Ramos (cell line): ENCODE data around the gene TCOF1.
"Not testable (repeated sequence)": the region's sequence is repeated elsewhere in the genome, so short reads cannot be mapped to it uniquely, and the experiment has no call there.

Experiments used
- in situ Hi-C: fragments of 300-500 bp; cut with MboI; formaldehyde crosslinking; loops from one replicate; pipeline ENCODE4 v1.14.3; 2022; ENCODE audit warnings: low sequenced_read_pairs; ENCODE audit not compliant: unreplicated experiment

Gene TCOF1

DNA sequence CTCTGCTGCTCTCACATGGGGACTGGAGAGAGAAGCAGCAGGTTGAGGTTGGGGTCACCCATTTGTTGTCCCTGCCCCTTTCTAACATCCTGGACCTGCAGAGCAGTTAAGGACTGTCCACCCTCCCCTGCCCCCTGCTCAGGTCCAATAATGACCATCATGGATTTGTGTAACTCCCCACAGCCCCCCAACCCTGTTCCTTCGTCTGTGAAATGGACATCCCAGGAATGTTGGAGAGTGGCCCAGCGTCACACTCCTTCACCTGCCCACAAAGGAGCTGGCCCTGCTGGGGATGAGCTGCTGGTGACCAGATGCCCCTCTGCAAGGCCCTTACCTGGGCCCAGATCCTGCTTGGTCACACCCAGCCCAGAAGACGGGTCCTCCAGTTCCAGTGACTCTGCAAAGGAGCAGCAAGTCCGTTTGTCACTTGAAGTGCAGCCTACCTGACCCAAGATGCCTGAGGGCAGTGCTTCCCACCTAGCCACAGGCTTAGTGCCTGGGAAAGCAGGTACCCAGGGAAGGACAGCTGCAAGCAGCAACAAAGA lies 44.8 kb downstream of the TCOF1 start:
- in situ Hi-C loops, result no loop called here

DNA sequence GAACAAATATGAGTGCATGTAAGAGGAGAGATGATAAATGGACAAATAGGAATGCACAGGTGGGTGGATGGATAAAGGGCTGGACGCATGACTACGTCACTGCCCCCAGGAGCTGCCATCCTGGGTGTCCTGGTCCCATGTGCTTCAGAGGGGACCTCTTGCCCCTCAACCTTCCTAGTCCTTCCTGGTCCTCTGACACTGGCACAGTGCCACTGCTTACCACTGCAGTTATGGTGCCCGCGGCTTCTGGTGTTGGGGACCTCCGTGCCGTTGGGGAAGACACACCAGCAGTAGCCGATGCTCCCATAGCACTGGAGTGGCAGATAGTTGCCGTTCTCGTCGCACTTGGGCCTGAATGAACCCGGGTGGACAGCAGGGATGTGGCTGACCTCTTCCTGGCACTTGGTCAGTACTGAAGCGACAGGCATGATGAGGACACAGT lies 45.4 kb downstream of the TCOF1 start:
- in situ Hi-C loops, result no loop called here

DNA sequence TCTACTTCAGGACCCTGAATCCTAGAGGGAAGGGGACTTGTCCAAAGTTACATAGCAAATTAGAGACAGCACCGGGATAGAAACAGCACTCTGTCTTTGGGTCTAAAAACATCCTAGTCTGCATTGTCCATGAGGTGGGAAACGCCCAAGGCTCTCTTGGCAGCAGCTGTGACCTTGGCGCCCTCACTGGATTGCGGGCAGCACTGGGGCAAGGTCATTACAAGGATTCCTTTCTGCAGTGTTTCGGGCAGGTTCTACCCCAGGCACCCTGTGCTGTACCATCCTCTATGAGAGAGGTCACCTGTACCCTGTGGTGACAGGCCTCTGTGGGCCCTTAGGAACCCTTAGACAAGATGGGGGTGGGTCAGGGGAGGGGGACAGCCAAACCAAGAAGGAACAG lies 46.6 kb downstream of the TCOF1 start:
- in situ Hi-C loops, result no loop called here

DNA sequence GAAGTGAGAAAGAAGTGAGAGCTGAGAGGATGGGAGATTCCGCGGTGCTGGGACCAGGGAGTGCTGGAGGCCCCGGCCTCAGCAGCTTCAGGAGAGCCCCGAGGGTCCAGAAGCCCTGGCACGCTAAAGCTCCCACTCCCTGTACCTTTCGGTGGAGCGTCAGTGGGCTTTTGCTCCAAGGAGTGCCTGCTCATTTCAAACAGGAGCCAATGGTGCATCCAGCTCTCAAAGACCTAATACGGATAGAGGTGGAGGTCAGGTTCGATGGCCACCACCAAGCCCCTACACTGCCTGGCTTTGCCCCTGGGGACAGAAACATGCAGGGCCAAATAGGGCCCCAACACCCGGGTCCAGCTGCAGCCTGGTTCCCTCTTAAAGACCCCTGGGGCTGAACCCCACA lies 47.0 kb downstream of the TCOF1 start:
- in situ Hi-C loops, result no loop called here

DNA sequence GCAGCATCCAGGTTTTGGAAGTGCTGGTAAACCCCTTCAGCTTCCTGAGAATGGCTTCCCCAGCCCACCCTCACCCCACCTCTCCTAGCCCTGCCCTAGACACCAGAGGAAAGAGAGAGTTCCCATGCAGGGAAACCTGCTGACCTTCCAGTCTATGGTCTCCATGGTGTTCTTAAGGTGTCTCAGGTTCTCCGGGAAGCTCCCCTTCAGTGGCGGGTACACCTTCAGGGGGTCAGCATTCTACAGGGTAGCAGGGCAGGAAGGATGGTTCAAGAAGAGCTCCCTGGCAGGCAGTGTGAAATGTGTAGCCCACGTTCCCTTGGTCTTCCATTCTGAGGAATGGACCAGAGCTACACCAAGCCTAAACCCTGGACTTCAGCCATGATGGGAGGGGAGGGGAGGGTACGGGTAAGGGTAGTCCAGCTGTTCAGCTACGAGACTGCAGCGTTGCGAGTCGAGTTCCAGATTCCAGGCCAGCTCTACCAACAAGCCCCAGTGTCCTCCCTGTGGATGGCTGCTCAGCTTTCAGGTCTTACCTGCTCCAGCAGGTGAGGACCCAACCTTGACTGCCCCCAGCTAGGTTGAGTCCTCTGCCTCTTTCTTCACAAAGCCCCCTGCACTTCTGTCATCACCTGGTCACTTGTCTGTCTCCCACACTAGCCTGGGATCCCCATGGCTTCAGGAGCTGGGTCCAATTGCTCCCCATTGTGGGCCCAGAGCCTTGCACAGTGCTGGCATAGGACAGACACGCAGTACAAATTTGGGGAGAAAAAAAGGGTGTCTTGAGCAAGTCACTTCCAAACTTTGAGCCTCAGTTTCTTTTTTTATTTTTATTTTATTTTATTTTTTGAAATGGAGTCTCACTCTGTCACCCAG lies 47.7 kb downstream of the TCOF1 start:
- in situ Hi-C loops, result no loop called here

DNA sequence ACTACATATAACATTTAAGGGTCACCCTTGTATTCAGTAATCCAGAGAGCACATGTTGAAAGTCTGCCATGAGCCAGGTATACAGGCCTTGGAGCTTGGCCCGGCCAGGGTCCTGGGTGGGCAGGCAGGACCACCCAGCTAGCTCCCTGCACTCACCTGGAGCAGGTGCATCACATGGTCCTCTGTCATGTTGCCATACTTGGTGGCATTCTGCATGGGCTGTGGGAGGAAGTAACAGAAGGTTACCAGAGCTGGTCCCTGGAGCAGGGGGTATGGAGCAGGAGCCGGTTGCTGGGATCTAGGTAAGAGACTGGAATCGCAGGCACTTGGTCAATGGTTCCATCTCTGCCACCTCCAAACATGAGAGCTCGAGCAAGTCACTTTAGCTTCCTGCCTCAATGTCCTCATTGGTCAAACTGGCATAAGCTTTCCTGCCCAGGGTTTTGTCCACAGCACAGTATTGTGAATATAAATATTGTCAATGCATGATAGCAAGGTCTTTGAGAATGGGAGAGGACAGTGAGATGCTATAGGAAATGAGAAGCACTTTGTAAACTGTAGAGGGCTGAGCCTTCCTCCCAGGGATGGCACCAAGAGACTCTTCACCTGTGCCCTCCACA lies 48.7 kb downstream of the TCOF1 start:
- in situ Hi-C loops, result no loop called here

DNA sequence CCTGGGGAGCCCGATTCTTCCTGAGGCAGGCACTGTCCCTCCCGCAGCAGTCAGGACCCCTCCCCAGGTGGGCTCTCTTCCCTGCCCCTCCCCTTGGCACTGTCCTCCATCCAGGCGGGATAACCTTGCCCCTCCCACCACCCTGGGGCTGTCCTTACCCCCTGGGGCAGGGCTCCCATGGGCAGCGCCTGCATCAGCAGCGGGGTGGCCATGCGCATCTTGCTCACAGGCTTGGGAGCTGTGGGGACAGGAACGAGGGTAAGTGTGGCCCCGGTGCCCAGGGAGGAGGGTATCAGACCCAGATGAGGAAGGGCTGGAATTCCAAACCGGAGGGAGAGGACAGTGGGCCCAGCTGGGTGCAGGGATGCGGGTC lies 49.2 kb downstream of the TCOF1 start:
- in situ Hi-C loops, result no loop called here

DNA sequence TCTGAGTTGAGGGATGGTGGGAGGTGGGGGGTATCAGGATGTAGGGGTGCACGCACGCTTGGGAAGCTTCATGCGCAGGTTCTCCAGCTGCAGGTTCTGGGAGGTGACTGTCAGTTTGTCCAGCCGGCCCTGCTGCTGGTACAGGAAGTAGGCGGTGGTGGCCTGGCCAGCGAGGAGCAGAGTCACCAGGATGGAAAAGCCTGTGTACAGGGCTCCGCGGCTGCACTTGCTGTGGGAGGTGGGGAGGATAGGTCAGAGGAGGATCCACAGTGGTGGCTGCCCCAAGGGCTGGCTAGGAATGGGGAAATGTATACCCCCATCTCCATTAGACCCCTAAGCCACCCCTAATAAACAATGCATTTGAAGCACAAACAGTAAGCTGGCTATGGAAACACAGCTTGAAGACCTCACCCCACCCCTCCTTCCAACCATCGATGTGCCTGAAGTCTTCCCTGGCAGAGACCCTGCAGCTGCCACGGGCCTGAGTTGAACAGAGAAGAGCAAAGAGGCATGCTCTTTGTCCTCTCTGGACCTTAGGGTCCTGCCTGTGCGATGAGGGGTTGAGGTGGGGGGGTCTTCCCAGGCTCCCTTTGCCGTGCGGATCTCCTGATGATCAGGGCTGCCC lies 49.7 kb downstream of the TCOF1 start:
- in situ Hi-C loops, result no loop called here

DNA sequence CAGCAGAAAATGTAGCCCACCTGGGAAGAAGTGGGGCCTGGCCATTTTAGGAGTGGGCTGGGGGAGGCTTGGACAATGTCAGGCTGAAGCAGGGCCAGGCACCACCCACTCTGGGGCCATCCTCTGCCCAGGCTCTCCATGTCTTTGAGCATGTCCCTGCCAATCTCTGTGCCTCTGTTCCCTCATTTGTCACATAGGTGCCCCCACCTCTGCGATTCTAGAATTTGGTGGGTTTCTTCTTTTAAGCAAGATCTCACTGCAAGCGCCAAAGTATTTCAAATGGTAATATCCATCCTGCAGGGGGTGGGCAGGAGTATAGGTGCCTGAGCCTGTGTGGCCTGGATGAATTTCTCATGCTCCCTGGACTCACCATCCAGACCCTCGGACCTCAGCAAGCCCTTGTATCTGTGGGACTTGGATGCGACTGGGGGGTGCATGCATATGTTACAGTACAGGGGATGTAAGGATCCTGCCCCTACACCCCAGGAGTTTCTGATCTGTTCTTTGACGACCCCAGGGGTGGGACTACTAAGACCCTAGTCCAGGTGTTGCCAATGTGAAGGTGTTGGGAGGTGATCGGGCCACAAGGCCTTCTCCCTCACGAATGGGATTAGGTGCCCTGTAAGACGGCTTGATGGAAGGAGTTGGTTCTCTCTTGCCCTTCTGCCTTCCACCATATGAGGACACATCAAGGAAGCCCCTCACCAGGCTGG lies 50.9 kb downstream of the TCOF1 start:
- in situ Hi-C loops, result no loop called here

DNA sequence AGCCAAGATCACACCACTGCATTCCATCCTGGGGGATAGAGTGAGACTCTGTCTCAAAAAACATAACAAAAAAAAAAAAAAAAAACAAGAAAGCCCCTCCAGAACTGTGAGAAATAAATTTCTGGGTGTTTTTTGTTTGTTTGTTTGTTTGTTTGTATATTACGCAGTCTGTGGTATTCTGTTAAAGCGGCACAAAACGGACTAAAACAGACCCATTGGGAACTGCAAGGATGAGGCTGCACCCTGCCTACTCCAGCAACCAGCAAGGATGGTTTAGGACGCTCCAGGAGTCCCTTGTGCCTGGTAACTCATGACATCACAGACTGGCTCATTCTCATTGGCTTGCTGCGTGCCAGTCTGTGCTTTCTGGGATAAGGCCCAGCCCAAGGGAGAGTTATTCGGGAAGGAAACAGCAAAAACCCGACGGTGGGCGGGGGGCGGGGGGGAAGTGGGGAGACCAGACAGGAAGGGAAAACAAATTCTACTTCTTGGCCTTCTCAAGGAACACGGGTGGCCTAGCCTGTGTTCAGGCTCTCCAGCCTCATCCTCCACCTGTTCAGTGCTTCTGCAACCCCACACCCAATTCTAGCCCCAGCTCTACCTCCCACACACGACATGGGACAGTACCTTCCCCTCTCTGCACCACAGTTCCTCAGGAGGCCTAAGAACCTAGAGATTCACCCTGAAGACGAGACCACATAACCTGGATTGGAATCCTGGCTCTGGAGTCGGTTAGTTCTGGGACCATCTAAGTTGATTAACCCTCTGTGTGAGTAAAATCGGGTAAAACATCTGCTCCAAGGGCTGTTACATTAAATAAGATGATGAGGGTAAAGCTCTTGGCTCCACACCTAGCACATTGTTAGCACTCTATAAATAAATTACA lies 52.4 kb downstream of the TCOF1 start:
- in situ Hi-C loops, result no loop called here

DNA sequence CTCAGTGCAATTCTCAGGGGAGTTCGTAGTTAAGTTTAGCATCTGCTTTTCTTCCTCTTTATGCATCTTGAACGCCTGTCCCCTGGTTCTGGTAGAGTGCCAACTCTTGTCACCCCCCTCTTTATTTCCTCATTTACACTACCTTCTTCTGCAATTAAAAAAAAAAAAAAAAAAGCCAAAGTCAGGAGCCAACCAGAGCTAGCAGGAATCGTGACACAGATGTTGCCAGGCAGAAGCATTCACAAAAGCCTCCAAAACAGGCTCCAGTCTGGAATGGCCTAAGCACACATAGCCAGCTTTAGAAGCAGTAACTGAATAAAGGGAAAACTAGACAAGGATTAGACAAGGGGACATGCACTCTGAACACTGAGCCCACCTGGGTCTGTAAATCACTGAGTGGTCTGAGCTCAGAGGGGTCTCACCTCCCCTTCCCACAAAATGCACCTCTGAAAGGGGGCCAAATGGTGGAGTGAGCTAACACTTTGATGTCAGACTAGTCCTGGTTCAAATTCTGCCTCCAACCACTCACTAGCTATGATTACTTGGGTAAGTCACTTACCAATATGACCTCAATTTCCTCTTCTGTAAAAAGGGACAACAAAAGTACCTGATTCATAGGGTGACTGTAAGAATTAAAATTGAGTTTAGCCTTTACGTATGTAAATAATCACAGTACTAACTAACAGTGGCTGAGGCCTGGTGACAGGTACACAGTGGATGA lies 53.2 kb downstream of the TCOF1 start:
- in situ Hi-C loops, result no loop called here

DNA sequence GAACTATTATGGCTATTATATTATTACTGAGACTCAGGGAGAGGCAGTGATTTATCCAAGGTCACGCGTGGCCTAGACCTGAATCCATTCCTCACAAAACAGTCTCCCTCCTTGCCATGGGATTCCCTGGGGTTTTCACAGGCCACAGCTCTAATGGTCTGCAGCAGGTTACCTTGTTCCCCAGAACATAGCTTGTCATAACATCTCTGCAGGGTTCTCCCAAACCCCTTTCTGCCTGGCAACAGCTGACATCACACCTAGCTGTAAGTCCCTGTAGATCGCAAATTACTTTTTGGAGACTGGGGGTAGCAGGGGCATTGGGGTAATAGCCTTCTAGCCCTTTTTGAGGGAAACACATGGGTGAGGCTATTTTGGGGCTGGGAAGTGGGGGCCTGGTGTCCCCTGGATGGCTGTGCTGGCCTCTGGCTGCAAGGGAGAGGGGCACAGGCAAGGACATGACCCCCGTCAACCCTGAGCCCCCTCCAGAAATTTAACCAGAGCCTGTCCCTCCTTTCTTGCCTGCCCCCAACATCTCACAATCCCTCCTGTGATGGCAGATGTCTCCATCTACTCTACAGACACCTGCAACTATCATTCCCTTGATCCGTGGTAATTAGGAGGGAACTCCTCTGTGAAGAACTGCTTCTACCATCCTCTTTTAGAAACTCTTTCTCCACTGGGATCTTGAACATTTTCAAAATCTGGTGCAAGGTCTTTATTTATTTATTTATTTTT lies 53.9 kb downstream of the TCOF1 start:
- in situ Hi-C loops, result no loop called here

DNA sequence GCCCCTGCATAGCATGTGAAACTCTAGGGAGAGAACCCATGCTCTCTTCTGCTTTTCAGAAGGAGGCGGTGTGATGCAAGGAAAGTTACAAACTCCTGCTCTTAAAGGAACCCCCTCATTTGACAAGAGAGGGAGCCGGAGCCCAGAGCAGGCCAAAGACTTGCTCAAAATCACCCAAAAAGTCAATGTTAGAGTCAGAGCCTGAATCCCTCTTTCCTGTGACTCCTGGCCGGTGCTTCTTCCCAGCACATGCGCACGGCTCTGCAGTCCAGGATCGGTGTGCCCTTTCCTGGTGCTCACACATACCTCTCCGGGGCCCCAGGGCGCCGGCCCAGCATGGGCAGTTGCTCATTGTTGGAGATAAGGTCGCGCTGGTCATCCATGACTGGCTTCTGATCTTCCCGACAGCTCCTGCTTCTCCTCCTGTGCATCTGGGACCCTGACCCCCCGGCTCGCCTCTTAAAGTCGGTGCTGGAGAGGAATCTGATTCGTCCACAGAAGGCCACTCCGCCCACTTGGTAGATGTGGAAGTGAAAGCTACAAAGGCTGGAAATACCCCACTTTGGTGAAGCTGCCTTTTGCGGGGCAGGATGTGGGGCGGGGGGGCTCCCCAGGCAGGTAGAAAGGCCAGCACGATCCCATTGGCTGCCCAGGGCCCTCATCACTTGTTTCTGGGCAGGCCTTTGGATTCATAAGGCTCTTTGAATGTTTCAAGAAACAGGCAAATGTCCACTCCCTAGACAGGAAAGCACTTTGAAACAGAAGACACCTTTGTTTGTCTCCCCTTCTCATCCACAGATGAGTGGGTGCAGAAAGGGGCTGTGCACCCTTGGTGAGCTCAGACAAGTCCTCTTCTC lies 55.0 kb downstream of the TCOF1 start, which contains the start of gene CD74:
Gene CD74, minus strand, starts transcription at position 592 of the 857 bp plus-strand sequence. Its CDS starts 161 bp downstream, at position 431.
- in situ Hi-C loops, result no loop called here

DNA sequence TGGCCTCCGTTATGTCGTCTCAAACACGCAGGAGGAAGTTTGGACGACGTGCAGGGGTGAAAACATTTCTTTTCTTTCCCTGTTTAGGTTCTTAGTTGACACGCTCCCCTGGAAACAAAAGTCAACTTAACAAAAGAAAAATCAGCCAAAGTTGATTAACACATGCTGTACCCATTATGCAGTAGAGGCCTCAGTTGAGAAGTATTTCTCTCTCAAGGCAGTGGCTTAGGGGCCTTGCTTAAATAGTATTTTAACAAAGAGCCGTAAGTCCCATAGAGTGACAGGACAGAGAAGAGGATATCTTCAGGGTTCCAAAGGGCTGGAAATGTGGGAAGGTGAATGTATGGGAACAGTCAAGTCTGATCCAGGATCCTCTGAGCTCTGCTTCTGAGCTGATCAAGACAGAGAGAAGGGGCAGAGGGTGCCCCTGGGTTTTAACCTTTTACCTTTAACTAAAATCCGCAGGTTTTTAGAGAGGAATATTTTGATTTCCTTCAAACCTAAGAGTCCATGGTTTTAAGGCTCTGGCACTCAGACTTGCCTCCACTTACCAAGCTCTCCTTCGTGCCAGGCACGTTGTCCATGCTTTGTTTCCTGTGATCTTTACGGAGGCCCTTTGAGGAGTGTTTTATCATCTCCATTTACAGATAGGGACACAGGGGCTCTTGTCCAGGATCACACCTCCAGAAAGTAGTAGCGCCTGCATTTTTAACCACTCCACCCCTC lies 55.8 kb downstream of the TCOF1 start:
- in situ Hi-C loops, result no loop called here

DNA sequence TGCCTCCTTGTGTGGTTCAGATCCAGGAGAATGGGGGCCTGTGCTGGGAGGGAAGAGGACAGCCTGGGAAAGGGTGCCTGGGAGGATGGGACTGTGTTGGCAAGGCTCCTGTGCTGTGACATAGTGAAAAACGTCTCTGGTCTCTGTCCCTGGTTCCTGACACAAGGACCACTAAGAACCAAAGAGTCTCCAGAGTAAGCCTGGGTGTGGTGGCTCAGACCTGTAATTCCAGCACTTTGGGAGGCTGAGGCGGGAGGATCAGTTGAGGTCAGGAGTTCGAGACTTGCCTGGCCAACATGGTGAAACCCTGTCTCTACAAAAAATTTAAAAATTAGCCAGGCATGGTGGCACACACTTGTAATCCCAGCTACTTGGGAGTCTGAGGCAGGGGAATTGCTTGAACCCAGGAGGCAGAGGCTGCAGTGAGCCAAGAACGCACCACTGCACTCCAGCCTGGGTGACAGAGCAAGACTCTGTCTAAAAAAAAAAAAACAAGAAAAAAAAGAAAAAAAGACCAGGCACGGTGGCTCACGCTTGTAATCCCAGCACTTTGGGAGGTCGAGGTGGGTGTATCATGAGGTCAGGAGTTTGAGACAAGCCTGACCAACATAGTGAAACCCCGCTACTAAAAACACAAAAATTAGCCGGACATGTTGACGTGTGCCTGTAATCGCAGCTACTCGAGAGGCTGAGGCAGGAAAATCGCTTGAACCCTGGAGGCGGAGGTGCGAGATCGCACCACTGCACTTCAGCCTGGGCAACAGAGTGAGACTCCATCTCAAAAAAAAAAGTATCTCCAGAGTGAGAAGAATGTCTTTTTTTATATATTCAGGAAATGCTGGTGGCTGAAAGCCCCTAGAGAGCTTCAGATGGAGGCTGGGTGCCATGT lies 56.6 kb downstream of the TCOF1 start:
- in situ Hi-C loops, result not testable (repeated sequence)
